Measurements from ENCODE around the gene OVAAL.

The OVAAL gene

DNA sequence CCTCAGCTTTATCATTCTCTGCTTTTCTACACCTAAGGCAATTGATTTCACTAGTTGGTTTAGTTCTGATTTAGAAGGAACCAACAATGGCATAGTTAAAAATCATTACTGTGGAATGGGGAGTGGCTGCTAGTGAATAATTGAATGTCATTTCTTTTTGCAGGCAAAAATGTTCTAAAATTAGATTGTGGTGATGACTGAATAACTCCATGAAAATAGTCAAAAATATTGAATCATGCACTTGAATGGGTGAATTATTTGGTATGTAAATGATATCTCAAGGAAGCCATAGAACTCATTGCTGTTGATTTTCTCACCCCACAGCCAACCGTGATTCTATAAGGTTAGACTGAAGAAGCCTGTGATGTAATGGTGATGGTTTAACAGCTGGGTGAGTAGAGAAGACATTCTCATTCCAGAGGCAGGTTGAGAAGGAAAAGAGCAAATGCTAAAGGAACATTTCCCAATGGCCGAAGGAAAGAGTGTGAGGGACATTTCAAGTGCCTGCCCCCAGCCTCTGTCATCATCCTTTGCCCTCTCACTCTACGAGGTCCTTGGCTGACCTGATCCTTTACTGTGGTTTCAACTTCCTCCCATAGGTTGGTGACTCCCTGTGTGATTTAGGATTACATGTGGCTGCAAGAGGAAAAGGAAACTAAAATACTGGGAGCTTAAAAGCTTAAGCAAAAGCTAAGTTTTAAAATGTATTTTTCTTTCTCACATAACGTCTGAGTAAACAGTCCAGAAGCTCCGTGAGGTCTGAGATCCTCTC is 12.5 kb downstream of the OVAAL start:
- FAIRE-seq, result no peak

DNA sequence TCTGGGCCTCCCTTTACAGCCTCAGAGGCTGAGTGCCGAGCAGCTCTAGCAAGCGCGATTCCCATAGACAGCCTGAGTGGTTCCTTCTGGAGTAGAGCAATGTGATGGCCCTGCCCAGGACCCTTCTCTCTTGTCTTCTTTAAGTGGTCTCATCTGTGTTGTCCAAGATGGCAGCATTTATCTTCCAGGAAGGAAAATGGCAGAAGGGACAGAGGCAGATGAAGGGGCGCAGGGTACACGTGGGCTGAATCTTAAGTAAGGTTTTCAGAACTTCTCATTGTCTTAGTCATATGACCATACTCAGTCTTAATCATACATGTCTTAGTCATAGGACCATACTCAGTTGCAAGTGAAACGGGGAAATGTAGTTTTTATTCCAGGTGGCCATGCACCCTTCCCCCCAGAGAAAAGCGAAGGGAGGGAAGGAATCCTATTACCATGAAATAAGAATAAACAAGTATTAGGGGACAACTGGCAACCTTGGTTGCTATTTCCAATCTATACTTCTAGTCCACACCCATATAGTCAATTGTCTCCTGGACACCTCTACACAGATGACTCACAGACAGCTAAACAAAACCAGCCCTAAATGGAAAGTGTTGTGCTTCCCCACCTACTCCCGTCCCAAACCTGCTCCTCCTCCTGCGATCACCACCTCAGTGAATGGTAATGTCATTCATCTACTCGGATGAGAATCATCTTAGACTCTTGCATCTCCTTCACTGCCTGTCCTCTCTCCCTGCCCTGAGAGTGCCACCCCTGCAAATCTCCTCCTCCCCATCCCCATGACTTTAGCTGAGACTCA is 13.3 kb downstream of the OVAAL start:
- no peak for FAIRE-seq

DNA sequence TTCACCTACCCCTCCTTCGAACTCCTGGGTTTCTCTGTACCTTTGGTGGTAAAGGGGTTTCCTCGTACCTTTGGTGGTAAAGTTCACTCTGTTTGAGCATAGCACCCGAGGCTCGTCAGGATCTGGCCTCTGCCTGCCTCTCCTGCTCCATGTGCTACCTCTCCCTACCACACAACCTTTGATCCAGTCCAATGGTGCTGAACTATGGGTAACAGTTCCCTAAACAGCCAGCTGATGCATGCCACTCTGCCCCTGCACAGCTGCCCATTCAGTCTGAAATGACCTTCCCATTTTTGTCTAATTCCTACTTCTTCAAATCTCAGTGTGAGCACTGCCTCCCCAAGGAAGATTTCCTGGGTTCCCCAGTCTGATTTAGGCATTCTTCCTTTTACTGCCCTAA is 14.0 kb downstream of the OVAAL start:
- FAIRE-seq, result no peak

DNA sequence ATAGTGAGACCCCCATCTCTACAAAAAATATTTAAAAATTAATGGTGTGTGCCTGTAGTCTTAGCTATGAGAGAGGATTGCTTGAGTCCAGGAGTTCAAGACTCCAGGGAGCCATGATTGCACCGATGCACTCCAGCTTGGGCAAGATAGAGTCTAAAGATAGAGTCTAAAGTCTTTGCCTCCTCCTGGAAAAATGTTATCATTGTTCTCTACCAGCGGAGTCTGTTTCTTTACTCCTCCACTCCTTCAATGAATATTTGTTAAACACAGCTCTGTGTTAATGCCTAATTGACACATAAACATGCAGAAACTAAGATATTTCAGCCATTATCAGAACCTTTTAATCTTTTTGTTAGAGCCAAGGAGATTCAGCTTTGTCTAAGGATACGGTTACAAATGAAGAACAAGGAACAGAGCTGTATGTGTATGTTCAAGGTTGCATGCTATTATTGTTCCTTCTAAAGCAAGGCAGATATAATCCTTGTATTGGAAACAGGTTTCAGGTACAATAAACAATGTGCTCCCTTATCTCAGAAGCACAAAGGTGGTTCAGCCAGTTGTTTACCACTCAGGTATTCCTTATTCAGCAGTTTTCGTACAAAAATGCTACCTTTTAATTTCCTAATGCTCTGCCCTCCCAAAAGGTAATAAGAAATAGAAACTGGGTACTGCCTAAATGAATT is 15.4 kb downstream of the OVAAL start:
- FAIRE-seq, result no peak

DNA sequence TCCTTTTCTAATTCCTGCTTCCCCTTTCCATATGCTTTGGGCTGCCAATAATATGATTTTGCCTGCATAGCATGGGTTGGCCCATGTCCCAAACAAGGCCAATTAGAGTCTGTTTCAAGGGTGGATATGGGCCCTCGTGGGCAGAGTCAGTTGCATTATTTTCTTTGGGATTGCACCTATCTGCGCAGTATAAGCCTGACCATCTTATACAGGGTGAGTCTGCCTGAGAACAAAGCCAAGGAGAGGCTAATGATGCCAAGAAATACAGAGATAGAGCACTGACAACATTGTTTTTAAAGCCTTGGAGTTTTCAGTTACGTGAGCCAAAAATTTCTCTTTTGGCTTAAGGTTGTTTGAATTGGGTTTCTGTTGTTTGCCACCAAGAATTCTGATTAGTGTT is 18.6 kb downstream of the OVAAL start:
- no peak for FAIRE-seq

DNA sequence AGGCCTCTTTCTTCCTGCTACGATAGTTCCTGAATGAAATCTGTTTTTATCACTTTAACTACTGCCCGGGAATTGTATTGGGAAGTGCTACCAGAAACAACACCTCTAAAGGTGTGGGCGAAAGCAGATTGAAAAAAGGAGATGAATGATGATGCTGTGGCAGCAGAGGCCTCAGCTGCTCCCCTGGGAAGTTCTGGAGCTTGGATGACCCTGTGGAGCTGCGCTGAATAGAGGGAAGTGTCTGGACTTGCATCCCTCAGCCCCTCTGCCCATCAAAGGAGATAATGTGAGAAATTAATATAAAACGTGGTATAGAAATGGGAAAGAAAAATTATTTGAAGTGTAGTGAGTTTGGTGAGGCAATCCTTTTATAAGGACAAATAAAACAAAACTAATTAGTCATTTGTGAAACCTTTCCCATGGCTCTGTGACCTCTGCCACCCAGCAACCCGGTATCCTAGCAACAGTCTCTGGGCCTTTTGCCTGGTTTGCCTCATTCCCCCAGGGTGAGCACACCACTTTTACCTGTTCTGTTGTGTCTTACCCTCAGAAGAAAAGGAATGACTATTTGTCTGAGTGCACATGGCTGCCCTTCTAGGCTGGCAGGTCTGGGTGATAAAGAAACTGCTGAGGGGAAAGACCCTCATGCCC is 21.3 kb downstream of the OVAAL start:
- FAIRE-seq, result no peak

DNA sequence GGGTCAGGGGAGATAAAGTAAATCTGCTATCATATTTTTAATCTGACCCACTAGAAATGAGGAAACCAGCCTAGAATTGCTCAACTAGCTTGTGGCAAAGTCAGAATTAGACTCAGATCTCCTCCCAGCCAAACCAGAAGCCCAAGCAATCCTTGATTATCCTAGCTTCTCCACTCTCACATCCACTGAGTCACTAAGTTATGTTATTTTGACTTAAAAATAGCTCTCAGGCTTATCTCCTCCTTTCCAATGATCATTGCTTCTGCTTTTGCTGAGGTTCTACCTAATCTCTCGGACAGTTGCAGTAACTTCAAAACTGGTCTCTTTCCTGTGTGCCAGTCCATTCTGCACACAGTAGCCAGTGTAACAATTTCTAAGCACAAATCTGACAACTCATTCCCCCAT is 22.9 kb downstream of the OVAAL start:
- no peak for FAIRE-seq

DNA sequence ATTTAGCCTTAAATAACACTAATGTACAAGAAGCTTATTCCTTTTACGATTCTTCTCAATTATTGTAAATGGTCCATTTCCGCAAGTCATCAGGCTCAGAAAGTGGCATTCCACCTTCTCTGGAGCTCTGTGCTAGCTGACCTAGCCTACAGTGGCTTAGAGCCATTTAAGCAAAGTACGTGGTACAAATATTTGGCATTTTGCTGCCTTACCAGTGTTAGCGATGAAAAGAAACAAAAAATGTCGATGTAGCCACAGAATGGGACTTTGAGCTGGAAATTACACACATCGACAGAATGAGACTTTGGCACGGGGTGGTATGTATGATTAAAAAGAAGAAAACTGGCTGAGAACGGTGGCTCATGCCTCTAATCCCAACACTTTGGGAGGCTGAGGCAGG is 26.1 kb downstream of the OVAAL start:
- no peak for FAIRE-seq

DNA sequence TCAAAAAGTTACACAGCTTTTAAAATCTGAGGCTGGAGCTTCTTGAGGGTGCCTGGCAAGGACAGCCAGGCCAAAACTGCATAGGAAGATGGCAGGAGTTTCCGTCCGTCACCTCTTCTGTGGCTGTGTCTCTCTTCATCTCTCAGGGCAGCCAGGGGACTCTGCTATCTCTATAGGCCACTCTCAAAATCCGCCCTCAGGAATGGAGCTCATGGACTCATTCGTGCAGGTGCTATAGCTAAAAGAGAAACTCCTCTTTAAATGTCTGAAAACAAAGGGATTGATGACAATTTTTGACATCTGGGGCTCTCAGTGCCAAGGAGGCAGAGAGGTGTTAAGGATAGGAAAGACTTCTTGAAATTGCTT is 27.2 kb downstream of the OVAAL start:
- no peak for FAIRE-seq

DNA sequence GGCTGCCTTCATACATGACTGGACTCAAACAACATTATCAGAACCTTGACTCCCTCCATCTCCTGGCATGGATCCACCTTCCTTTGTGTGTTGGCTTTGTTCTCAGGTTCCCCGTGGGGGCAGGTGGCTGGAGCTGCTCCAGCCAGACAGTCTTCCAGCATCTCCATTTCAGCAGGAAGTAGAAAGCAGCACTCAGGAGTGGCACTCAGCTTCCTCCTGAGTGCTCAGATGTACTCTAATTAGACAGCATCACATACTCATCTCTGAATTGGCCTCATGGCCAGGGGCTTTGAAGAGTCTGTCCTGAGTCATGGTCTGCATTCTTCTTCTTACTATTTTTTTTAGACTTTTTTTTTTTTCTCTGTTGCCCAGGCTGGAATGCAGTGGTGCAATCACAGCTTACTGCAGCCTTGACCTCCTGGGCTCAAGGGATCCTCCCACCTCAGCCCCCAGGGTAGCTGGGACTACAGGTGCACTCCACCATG is 27.9 kb downstream of the OVAAL start:
- no peak for FAIRE-seq

DNA sequence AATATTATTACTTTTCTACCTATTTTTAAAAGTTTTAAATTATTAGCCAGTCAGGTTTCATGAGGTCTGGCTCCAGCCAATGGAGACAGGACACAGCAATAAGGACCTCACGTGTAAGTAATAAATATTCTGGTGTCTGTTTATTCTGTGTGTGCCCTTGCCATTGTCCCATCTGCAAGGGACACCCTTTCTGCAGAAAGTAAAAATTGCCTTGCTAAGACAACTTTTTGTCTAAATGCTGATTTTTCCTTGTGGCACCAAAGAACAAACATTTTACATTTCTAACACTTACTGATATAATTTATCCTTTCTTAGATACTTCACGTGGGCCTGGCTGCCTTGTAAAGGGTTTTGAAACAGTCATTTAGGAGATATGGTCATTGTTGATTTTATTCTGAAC is 29.4 kb downstream of the OVAAL start:
- no peak for FAIRE-seq

DNA sequence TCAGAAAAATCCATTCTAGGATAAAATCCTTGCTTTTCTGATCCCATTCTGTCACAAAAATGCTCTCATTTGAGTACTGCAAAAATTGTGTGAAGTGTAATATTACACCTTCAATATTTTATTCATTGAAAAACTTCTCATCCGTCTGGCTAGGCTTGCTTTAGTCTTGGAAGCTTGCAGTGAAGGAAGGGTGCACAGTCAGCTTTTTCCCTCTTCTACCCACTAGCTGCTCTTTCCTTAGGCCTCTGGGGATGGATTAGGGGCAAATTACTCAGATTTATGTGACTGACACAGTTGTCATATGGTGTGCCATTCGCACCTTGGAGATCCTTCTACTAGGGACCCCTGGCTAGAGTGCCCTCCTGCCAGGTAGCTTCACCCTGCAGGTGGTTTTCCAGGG is 32.1 kb downstream of the OVAAL start:
- FAIRE-seq, result no peak

DNA sequence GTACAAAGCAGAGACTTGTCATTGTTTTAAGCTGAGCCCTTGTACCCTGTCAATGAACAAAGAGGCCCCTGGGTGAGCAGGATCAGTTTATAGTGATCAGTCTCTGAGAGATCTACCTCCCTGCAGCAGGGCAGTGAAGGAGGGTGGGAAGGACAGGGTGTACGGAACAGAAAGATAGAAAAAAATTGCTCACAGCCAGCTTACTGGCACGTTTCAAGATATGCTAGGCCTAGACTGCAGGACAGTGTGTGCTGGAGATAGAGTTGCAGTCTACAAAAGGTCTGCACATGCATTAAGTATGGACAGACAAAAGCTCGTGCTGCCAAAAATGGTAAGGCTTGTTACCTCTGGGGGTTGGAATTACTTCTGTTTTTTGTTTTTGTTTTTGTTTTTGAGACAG is 34.6 kb downstream of the OVAAL start:
- FAIRE-seq, result no peak

DNA sequence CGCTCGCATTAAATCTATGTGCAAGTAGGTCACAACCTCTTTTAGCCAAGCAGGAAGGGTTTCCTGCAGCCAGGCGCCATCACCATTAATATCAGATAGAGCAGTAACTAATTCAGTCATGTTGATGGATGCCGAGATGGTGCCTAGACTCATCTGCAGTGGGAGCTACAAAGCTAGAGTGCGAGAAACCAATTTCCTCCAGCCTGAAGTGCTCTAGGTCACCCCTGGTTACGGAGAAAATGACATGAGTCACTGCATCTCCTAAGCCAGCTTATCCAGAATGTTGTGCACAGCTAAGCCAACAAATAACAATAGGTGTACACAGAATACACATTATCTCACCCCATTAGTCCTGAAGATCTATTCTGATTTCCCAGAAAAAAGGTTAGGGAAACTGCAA is 36.0 kb downstream of the OVAAL start:
- FAIRE-seq, result no peak

DNA sequence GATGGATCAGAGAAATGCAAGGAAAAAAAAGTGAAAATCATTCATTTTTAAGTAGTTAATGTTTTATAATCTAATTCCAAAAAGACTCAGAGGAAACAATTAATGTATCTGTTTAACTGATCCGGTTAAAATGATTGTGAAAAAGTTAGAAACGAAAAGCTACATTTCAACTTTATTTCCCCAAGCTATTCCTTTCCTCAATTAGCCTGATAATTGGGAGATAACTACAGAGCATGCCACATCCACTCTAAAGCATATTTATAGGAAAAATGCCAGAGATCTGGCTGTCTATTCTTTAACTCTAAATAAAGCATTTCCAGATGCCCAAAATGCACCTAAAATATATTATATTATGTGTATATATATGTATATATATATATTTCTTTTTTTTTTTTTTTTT is 37.2 kb downstream of the OVAAL start:
- FAIRE-seq, result no peak

DNA sequence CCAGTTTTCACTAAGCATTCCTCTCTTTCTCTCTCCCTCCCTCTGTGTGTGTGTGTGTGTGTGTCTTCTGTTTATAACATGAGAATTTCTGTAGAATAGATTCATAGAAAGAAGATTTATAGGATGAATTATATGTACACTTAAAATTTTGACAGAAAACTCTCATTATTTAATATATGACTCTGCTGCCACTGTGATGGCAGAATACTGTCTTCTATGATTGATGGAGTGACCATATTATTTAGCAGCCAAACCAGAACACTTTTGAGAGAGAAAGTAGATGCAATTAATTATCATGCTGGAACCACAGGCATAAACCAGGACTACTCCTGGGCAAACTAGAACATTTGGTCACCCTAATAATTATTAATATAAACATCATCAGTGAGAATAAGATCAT is 38.8 kb downstream of the OVAAL start:
- FAIRE-seq, result no peak

DNA sequence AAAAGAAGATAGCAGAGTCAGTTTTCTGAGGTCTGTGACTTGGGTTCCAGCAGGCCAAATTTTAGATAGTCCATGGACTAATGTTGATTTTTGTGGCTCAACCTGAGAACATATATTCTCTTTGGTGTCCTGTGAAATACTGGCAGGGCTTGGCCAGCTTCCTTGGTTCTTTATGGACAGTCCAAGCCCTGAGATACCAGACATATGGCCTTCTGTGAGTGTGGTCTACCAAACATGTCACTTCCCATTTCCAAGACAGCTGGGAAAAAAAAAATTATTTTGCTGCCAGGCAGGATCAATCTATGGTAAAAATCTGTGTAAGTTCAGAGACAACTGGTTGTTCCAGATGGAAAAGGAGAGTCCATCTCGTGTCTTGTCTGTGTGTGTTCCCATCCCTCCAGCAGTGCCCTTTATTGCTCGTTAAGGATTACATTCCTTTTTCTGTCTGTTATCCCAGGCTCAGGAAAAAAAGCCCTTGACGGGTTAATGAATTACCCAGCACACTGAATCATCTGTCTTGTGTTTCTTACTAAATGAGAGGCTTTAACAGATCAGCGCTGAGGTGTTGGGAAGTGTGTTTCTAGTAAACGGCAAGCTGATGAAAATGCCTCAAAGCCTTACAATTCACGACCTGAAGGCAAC is 39.7 kb downstream of the OVAAL start:
- no peak for FAIRE-seq

DNA sequence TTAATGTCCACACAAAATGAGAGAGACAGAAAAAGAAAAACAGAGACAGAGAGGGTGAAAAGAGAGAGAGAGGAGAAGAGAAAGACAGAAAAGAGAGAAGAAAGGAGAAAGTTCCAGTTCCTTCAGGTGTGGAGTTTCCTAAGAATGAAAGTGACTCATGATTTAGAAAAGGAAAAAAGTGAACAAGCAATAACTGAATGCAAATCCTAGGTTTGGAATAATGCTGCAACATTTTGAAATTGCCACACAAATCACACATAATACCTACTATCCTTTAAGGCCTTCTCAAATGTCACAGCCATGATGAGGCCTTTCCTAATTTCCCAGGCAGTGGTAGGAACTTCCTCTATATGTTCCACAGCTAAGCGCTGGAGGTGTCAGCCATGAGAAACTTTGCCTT is 41.6 kb downstream of the OVAAL start:
- FAIRE-seq, result no peak

DNA sequence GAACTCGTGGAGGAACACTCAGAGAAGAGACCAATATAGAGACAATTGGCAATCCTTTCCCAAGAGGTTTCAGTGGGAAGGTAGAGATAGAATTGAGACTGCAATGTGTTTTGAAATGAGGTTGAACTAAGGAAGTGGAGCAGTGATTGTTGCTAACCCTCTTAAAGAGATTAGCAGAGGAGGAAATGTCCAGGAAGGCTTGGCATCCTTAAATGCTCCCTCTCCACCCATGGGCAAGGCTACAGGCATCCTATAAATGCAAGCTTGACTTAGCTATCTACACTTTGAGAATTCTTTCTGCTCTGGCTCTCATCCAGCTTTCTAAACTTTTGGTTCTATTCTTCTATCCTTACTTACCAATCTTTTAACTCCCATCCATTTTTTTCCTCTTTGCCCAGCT is 42.7 kb downstream of the OVAAL start:
- FAIRE-seq, result no peak

DNA sequence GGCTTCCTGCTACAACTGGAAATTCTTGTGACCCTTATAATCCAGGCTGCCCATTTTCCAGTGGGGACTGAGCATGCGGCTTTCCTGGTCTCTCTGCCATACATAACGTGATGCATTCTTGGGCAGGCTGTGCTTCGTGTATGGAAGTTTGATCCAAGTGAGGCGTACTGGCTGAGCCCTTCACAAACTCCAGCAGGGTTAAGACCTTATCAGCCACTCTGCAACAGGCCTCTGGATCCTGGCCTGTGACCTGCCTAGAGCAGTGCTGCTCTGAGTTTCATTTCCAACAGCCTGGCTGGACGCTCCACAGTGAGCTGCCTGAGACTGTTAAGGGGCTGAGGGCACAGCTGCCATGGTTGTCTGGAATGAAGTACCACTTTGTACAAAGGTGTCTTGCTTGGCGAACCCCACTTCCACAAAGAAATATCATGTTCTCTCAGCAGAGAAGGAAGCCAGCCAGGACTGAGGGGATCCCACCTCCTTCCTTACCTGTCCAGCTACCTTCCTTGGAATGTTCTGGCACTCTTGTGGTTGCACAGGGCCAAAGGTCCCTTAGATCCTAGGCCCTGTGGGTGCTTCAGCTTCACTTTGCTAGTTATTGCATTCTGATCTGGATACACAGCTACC is 44.6 kb downstream of the OVAAL start:
- no peak for FAIRE-seq

DNA sequence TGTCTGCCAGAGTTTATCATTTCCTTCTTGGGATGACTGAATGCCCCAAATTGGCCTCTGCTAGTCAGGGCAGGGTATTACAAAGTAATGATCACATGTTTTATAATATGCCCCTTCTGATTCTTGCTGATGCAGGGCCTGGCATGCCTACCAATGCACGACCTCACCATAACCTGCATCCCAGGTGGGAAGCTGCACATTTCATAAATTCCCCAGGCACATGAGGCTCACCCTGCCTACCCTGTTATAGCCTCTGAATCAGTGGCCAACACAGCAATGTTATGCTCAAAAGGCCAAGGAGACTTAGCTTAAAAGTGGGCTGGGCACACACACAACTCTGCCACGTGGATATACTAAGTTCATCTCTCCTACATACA is 45.1 kb downstream of the OVAAL start:
- FAIRE-seq, result no peak

DNA sequence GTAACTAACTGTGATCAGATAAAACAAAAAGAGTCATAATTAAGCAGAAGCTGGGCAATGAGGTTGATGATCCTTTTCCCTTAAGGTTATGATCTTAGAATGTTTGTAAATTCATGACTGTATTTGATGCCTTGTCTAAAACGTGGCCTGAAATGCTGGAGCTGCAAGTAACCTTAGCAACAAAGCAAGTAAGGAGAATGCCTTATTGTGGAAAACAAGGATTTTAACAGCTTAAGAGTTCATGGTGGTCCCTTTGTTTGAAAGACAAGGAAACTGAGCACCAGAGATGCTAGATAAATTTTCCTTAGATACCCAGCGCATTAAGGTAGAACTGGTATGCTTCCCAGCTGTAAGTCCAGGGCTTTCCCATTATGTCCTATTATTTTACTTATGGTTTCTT is 47.4 kb downstream of the OVAAL start:
- FAIRE-seq, result no peak
